ENCODE measurements around the gene GALNT10. TPM values are rescaled to one million over a fixed set of nuclear protein-coding genes. Genes with fewer than 3 reads are reported as not detected.

GALNT10 gene
- total and polyA plus RNA-seq, 10 of the 15 experiments (the other 5 are each of a cell fraction or from before 2014, with no cell fraction given): 3.9 to 35.4 (median 15.5) TPM

DNA sequence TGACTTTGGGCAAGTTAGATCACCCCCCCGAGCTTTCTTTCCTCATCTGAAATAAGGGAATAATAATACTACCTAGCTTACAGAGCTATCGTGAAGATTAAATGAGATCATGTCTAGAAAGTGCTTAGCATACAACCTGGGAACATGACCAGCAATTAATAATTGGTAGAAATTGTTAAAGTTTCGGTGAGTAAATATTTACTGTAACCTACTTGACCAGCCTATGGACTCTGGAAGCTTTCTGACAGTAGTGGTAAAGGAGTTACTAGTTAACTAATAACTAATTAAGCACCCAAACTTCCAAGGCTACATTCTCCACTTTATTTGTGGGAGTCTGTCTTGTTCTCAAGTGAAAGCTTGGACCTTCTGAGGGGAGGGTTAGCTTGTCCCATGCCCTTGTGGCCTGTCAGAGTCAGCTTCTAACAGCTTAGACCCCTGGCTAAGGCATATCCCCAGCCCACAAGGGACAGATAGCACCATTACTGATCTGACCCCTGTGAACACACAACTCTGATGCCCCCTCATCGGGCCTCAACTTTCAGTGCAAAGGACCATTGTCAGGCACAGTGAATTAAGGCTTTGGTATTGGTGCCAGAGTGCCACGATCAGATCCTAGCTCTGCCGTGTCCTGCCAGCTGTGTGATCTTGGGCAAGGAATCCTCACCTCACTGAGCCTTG lies 196.6 kb downstream of the GALNT10 start (continued):
- TF ChIP-seq, protein P1, sequence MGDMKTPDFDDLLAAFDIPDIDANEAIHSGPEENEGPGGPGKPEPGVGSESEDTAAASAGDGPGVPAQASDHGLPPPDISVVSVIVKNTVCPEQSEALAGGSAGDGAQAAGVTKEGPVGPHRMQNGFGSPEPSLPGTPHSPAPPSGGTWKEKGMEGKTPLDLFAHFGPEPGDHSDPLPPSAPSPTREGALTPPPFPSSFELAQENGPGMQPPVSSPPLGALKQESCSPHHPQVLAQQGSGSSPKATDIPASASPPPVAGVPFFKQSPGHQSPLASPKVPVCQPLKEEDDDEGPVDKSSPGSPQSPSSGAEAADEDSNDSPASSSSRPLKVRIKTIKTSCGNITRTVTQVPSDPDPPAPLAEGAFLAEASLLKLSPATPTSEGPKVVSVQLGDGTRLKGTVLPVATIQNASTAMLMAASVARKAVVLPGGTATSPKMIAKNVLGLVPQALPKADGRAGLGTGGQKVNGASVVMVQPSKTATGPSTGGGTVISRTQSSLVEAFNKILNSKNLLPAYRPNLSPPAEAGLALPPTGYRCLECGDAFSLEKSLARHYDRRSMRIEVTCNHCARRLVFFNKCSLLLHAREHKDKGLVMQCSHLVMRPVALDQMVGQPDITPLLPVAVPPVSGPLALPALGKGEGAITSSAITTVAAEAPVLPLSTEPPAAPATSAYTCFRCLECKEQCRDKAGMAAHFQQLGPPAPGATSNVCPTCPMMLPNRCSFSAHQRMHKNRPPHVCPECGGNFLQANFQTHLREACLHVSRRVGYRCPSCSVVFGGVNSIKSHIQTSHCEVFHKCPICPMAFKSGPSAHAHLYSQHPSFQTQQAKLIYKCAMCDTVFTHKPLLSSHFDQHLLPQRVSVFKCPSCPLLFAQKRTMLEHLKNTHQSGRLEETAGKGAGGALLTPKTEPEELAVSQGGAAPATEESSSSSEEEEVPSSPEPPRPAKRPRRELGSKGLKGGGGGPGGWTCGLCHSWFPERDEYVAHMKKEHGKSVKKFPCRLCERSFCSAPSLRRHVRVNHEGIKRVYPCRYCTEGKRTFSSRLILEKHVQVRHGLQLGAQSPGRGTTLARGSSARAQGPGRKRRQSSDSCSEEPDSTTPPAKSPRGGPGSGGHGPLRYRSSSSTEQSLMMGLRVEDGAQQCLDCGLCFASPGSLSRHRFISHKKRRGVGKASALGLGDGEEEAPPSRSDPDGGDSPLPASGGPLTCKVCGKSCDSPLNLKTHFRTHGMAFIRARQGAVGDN (IDR thresholded peaks at IDR 0.05): no peak
- TF ChIP-seq RCOR1 (conservative IDR thresholded peaks at IDR 0.05; ENCODE audit: low read depth, low read length): no peak
- TF ChIP-seq CEBPB (IDR thresholded peaks at IDR 0.05; ENCODE audit: borderline replicate concordance in 1 of 2, low read depth in 2 of 2, low read length in 2 of 2): no peak
- TF ChIP-seq, protein P2, sequence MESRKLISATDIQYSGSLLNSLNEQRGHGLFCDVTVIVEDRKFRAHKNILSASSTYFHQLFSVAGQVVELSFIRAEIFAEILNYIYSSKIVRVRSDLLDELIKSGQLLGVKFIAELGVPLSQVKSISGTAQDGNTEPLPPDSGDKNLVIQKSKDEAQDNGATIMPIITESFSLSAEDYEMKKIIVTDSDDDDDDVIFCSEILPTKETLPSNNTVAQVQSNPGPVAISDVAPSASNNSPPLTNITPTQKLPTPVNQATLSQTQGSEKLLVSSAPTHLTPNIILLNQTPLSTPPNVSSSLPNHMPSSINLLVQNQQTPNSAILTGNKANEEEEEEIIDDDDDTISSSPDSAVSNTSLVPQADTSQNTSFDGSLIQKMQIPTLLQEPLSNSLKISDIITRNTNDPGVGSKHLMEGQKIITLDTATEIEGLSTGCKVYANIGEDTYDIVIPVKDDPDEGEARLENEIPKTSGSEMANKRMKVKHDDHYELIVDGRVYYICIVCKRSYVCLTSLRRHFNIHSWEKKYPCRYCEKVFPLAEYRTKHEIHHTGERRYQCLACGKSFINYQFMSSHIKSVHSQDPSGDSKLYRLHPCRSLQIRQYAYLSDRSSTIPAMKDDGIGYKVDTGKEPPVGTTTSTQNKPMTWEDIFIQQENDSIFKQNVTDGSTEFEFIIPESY (IDR thresholded peaks at IDR 0.05): no peak
- TF ChIP-seq POLR2AphosphoS2 (IDR thresholded peaks at IDR 0.05; ENCODE audit: low read depth, low read length): no peak
- no peak for TF ChIP-seq HDGF (IDR thresholded peaks at IDR 0.05)
- TF ChIP-seq, protein P3, sequence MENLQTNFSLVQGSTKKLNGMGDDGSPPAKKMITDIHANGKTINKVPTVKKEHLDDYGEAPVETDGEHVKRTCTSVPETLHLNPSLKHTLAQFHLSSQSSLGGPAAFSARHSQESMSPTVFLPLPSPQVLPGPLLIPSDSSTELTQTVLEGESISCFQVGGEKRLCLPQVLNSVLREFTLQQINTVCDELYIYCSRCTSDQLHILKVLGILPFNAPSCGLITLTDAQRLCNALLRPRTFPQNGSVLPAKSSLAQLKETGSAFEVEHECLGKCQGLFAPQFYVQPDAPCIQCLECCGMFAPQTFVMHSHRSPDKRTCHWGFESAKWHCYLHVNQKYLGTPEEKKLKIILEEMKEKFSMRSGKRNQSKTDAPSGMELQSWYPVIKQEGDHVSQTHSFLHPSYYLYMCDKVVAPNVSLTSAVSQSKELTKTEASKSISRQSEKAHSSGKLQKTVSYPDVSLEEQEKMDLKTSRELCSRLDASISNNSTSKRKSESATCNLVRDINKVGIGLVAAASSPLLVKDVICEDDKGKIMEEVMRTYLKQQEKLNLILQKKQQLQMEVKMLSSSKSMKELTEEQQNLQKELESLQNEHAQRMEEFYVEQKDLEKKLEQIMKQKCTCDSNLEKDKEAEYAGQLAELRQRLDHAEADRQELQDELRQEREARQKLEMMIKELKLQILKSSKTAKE (IDR thresholded peaks at IDR 0.05; ENCODE audit: low read depth, poor library complexity, severe bottlenecking): no peak
- TF ChIP-seq, protein P4, sequence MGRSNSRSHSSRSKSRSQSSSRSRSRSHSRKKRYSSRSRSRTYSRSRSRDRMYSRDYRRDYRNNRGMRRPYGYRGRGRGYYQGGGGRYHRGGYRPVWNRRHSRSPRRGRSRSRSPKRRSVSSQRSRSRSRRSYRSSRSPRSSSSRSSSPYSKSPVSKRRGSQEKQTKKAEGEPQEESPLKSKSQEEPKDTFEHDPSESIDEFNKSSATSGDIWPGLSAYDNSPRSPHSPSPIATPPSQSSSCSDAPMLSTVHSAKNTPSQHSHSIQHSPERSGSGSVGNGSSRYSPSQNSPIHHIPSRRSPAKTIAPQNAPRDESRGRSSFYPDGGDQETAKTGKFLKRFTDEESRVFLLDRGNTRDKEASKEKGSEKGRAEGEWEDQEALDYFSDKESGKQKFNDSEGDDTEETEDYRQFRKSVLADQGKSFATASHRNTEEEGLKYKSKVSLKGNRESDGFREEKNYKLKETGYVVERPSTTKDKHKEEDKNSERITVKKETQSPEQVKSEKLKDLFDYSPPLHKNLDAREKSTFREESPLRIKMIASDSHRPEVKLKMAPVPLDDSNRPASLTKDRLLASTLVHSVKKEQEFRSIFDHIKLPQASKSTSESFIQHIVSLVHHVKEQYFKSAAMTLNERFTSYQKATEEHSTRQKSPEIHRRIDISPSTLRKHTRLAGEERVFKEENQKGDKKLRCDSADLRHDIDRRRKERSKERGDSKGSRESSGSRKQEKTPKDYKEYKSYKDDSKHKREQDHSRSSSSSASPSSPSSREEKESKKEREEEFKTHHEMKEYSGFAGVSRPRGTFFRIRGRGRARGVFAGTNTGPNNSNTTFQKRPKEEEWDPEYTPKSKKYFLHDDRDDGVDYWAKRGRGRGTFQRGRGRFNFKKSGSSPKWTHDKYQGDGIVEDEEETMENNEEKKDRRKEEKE (IDR thresholded peaks at IDR 0.05): no peak
- TF ChIP-seq RAD21 (IDR thresholded peaks at IDR 0.05; ENCODE audit: insufficient read depth, low read depth, low read length): no peak
- no peak for TF ChIP-seq SIX5 (IDR thresholded peaks at IDR 0.05; ENCODE audit: low read depth, low read length, severe bottlenecking)
- no peak for TF ChIP-seq GATAD2B (conservative IDR thresholded peaks at IDR 0.05; ENCODE audit: low read depth)
- TF ChIP-seq TCF7 (IDR thresholded peaks at IDR 0.05; ENCODE audit: borderline replicate concordance): no peak
- no peak for TF ChIP-seq SMAD1 (IDR thresholded peaks at IDR 0.05; ENCODE audit: low read depth, partially characterized antibody)
- TF ChIP-seq ZZZ3 (IDR thresholded peaks at IDR 0.05; ENCODE audit: control insufficient read depth, insufficient read length, low read depth): no peak
- TF ChIP-seq GABPA (IDR thresholded peaks at IDR 0.05; ENCODE audit: low read depth): no peak
